Thyroid gland (tissue), 4 donors: Measurements from ENCODE around the gene CRIM1. TPM values are rescaled to one million over a fixed set of nuclear protein-coding genes. Genes with fewer than 3 reads are reported as not detected.

ENCODE experiments used
- DNase-seq, 2 donors: peaks; one replicate each; pipeline ENCODE4 v3.0.0-alpha.2; 2019
- H3K27ac ChIP-seq, 3 donors: fragments of 200-600 bp; sonication (generic); 1 replicate in 2 of 3; 2 replicates in 1 of 3; pipeline ENCODE4 v1.5.1; 2016 to 2019; ENCODE audit warnings: mild to moderate bottlenecking in 1 of 3, moderate library complexity in 1 of 3
- H3K27me3 ChIP-seq: fragments of 200-600 bp; sonication (generic); one replicate; pipeline ENCODE4 v1.5.1; 2019
- H3K36me3 ChIP-seq, 2 donors: fragments of 200-600 bp; sonication (generic); one replicate each; pipeline ENCODE4 v1.5.1; 2016 to 2019
- H3K4me1 ChIP-seq, 2 donors: fragments of 200-600 bp; sonication (generic); one replicate each; pipeline ENCODE4 v1.5.1; 2017 to 2019
- H3K4me3 ChIP-seq, 3 donors: fragments of 200-600 bp; sonication (generic); replicated peaks in 1 of 3; 1 replicate in 2 of 3; 2 replicates in 1 of 3; pipeline ENCODE4 v1.5.1; 2016; ENCODE audit warnings: mild to moderate bottlenecking in 1 of 3
- H3K9me3 ChIP-seq: fragments of 200-600 bp; sonication (generic); one replicate; pipeline ENCODE4 v1.5.1; 2017
- CTCF ChIP-seq, 6 experiments: fragments of 200-600 bp in 3 of 6; fragments of 450-650 bp in 3 of 6; sonication (generic) in 3 of 6; IDR thresholded peaks; one replicate each; pipeline ENCODE4 v1.5.1; 2016 to 2019; ENCODE audit warnings: antibody characterized with exemption in 6 of 6, mild to moderate bottlenecking in 2 of 6, inconsistent platforms in 1 of 6, moderate library complexity in 1 of 6
- POLR2A ChIP-seq, 2 donors: fragments of 450-650 bp; IDR thresholded peaks; one replicate each; pipeline ENCODE4 v1.6.1; 2017; ENCODE audit warnings: antibody characterized with exemption in 2 of 2, mild to moderate bottlenecking in 2 of 2, moderate library complexity in 1 of 2
- WGBS, 2 donors: methylation state at CpG; one replicate each; pipeline ENCODE4 v1.1.5; 2017; 5-methylcytosine and 5-hydroxymethylcytosine counted together
- intact Hi-C: fragments of 100-400 bp; cut with DNase I; formaldehyde crosslinking; loops from one replicate; pipeline ENCODE4 v1.15.1; 2023
- total RNA-seq, 4 donors: library from RNA; depleted of rRNA; stranded (reverse); fragments of >200 nt; gene quantifications; one replicate each; pipeline ENCODE4 v1.2.3, GENCODE V29; 2016

Gene CRIM1
- total RNA-seq, 4 donors from 2014 or later, result 49.5 to 104 (median 71.5) TPM

GRCh38 chr2:36441065-36441625 is 85.6 kb downstream of the CRIM1 start:
- Histone ChIP-seq H3K4me3 (no peak overlapping the region), H3K27ac (no peak overlapping the region), H3K27me3 (no peaks in the 10 kb centered on the region), H3K9me3 (no peaks in the 10 kb centered on the region), H3K4me1 (peaks cover 3 to 5% of the 10 kb centered on the region in 2 donors), H3K36me3 (peaks cover 5 to 19% of the 10 kb centered on the region in 2 donors)
- no peak for TF ChIP-seq POLR2A (IDR thresholded peaks at IDR 0.05)
- no peak for TF ChIP-seq CTCF (IDR thresholded peaks at IDR 0.05)
- intact Hi-C loops, result no loop called here
- WGBS, 2 donors, result 87% methylated on average over 13 of the region's 13 CpGs
- DNase-seq, result no peak

GRCh38 chr2:36441816-36442215 is 86.2 kb downstream of the CRIM1 start:
- no peak for TF ChIP-seq POLR2A (IDR thresholded peaks at IDR 0.05)
- TF ChIP-seq CTCF (IDR thresholded peaks at IDR 0.05), result no peak
- no peaks in the 10 kb centered on the region for H3K27me3 ChIP-seq
- DNase-seq, result no peak
- intact Hi-C loops, result no loop called here
- H3K4me3 ChIP-seq, result no peak overlapping the region
- peaks cover 3 to 5% of the 10 kb centered on the region in 2 donors for H3K4me1 ChIP-seq
- no peak overlapping the region for H3K27ac ChIP-seq
- H3K36me3 ChIP-seq, result peaks cover 5 to 19% of the 10 kb centered on the region in 2 donors
- 76 to 79% methylated on average over 6 of the region's 6 CpGs for WGBS, 2 donors
- no peaks in the 10 kb centered on the region for H3K9me3 ChIP-seq

GRCh38 chr2:36444216-36444936 is 88.8 kb downstream of the CRIM1 start:
- no peak for TF ChIP-seq CTCF (IDR thresholded peaks at IDR 0.05)
- no peak for TF ChIP-seq POLR2A (IDR thresholded peaks at IDR 0.05)
- Histone ChIP-seq H3K4me1 (no peaks in the 10 kb centered on the region), H3K9me3 (no peaks in the 10 kb centered on the region), H3K27me3 (no peaks in the 10 kb centered on the region), H3K4me3 (no peak overlapping the region), H3K36me3 (peaks cover 5 to 24% of the 10 kb centered on the region in 2 donors), H3K27ac (no peak overlapping the region)
- intact Hi-C loops, result no loop called here
- 86 to 92% methylated on average over 7 of the region's 7 CpGs for WGBS, 2 donors
- no peak for DNase-seq

- Histone ChIP-seq H3K9me3 (no peaks in the 10 kb centered on the region), H3K27ac (no peak overlapping the region), H3K27me3 (no peaks in the 10 kb centered on the region), H3K36me3 (peaks cover 5 to 24% of the 10 kb centered on the region in 2 donors), H3K4me3 (no peak overlapping the region), H3K4me1 (peaks cover 0 to 4% of the 10 kb centered on the region in 2 donors)
- DNase-seq, result no peak
- 93 to 95% methylated on average over 8 of the region's 8 CpGs for WGBS, 2 donors
- intact Hi-C loops, result no loop called here
- TF ChIP-seq CTCF (IDR thresholded peaks at IDR 0.05), result no peak
Observed at GRCh38 chr2:36445185-36445866, 89.7 kb downstream of the CRIM1 start.

GRCh38 chr2:36446294-36446693 is 90.7 kb downstream of the CRIM1 start:
- Histone ChIP-seq H3K27me3 (no peaks in the 10 kb centered on the region), H3K36me3 (peaks cover 5 to 19% of the 10 kb centered on the region in 2 donors), H3K4me1 (peaks cover 8 to 14% of the 10 kb centered on the region in 2 donors), H3K9me3 (no peaks in the 10 kb centered on the region), H3K27ac (no peak overlapping the region), H3K4me3 (no peak overlapping the region)
- TF ChIP-seq CTCF (IDR thresholded peaks at IDR 0.05) (no peak), POLR2A (IDR thresholded peaks at IDR 0.05) (no peak)
- no peak for DNase-seq
- WGBS, 2 donors, result 91 to 93% methylated on average over 3 of the region's 3 CpGs
- intact Hi-C loops, result no loop called here
